ENCODE measurements around the gene ARID5A. TPM values are rescaled to one million over a fixed set of nuclear protein-coding genes. Genes with fewer than 3 reads are reported as not detected.

ARID5A gene
- total and polyA plus RNA-seq, 2 experiments from 2014 or later = 5.5 to 7.7 TPM

DNA sequence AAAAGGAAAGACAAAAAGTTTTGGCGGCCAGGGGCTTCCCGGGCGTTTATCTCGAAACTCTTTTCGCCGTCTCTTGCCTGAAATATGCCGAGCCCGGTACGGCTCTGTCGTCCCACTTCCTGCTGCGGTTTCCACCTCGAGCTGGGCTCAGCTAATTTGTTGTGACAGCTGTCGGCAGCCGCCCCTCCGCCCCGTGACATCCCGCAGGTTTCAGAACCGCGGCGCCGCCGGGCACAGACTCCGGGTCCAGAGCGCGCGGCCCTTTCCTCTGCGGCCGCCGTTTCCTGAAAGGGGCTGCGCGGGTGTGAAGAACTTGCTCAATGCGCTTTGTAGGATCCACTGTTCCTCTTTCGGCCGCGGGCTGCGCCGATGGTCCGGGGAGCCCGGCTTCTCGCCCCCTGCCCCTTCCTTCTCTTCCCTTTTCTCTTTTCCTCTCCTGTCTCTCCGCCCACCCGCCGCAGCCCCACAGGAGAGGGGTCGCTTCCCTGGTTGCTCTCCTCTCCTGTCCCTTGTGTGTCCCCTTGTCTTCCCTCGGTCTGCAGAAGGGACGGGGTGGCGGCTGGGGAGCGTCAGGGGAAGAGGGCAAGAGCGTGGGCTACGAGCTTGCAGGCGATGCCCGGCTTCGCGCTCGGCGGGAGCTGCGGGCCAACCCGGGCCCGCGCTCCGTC lies 648 bp downstream of the ARID5A start:
- peak overlapping the region; percentile 82 for H3K4me3 Mint-ChIP-seq

More for the DNA sequence above, 648 bp downstream of the ARID5A start:
- ATAC-seq = peak; percentile 11
- Histone ChIP-seq H3K4me3 (peak overlapping the region; percentile 77), H3K4me2 (peak overlapping the region; percentile 93), H4K20me1 (replicated peaks; ENCODE audit: insufficient read depth) (peaks cover 5% of the 10 kb centered on the region; the same call in 1 of the 2 replicates), H3F3A (replicated peaks; ENCODE audit: low read depth) (0 out of 2 replicates have a peak, but pooled peaks cover 3% of the 10 kb centered on the region), H3K79me2 (replicated peaks; ENCODE audit: insufficient read depth) (0 out of 2 replicates have a peak, but pooled peaks cover 7% of the 10 kb centered on the region), H2AFZ (0 out of 2 replicates have a peak overlapping the region, but pooled peaks have one; percentile 78), H3K27me3 (ENCODE audit: insufficient read depth) (peaks cover 39% of the 10 kb centered on the region), H3K27ac (ENCODE audit: low read depth) (no peak overlapping the region), H3K4me1 (ENCODE audit: insufficient read depth) (peaks cover 34% of the 10 kb centered on the region), H3K36me3 (ENCODE audit: insufficient read depth) (no peaks in the 10 kb centered on the region), H3K9me2 (ENCODE audit: insufficient read depth) (no peaks in the 10 kb centered on the region)
- H3K36me3 Mint-ChIP-seq (ENCODE audit: low read depth) = no peaks in the 10 kb centered on the region
- H3K4me1 Mint-ChIP-seq = peaks cover 36% of the 10 kb centered on the region
- TF ChIP-seq, protein P1, sequence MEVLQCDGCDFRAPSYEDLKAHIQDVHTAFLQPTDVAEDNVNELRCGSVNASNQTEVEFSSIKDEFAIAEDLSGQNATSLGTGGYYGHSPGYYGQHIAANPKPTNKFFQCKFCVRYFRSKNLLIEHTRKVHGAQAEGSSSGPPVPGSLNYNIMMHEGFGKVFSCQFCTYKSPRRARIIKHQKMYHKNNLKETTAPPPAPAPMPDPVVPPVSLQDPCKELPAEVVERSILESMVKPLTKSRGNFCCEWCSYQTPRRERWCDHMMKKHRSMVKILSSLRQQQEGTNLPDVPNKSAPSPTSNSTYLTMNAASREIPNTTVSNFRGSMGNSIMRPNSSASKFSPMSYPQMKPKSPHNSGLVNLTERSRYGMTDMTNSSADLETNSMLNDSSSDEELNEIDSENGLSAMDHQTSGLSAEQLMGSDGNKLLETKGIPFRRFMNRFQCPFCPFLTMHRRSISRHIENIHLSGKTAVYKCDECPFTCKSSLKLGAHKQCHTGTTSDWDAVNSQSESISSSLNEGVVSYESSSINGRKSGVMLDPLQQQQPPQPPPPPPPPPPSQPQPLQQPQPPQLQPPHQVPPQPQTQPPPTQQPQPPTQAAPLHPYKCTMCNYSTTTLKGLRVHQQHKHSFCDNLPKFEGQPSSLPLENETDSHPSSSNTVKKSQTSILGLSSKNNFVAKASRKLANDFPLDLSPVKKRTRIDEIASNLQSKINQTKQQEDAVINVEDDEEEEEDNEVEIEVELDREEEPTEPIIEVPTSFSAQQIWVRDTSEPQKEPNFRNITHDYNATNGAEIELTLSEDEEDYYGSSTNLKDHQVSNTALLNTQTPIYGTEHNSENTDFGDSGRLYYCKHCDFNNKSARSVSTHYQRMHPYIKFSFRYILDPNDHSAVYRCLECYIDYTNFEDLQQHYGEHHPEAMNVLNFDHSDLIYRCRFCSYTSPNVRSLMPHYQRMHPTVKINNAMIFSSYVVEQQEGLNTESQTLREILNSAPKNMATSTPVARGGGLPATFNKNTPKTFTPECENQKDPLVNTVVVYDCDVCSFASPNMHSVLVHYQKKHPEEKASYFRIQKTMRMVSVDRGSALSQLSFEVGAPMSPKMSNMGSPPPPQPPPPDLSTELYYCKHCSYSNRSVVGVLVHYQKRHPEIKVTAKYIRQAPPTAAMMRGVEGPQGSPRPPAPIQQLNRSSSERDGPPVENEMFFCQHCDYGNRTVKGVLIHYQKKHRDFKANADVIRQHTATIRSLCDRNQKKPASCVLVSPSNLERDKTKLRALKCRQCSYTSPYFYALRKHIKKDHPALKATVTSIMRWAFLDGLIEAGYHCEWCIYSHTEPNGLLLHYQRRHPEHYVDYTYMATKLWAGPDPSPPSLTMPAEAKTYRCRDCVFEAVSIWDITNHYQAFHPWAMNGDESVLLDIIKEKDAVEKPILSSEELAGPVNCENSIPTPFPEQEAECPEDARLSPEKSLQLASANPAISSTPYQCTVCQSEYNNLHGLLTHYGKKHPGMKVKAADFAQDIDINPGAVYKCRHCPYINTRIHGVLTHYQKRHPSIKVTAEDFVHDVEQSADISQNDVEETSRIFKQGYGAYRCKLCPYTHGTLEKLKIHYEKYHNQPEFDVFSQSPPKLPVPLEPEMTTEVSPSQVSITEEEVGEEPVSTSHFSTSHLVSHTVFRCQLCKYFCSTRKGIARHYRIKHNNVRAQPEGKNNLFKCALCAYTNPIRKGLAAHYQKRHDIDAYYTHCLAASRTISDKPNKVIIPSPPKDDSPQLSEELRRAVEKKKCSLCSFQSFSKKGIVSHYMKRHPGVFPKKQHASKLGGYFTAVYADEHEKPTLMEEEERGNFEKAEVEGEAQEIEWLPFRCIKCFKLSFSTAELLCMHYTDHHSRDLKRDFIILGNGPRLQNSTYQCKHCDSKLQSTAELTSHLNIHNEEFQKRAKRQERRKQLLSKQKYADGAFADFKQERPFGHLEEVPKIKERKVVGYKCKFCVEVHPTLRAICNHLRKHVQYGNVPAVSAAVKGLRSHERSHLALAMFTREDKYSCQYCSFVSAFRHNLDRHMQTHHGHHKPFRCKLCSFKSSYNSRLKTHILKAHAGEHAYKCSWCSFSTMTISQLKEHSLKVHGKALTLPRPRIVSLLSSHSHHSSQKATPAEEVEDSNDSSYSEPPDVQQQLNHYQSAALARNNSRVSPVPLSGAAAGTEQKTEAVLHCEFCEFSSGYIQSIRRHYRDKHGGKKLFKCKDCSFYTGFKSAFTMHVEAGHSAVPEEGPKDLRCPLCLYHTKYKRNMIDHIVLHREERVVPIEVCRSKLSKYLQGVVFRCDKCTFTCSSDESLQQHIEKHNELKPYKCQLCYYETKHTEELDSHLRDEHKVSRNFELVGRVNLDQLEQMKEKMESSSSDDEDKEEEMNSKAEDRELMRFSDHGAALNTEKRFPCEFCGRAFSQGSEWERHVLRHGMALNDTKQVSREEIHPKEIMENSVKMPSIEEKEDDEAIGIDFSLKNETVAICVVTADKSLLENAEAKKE (CRISPR knock-in tag; IDR thresholded peaks at IDR 0.05) = no peak
- TF ChIP-seq ETS1 (IDR thresholded peaks at IDR 0.05) = no peak
- TF ChIP-seq CREB1 (CRISPR knock-in tag; IDR thresholded peaks at IDR 0.05; ENCODE audit: low read depth) = no peak
- TF ChIP-seq REST (IDR thresholded peaks at IDR 0.05; ENCODE audit: unreplicated experiment) = no peak
- TF ChIP-seq ZNF114 (CRISPR knock-in tag; IDR thresholded peaks at IDR 0.05) = no peak
- TF ChIP-seq, protein P2, sequence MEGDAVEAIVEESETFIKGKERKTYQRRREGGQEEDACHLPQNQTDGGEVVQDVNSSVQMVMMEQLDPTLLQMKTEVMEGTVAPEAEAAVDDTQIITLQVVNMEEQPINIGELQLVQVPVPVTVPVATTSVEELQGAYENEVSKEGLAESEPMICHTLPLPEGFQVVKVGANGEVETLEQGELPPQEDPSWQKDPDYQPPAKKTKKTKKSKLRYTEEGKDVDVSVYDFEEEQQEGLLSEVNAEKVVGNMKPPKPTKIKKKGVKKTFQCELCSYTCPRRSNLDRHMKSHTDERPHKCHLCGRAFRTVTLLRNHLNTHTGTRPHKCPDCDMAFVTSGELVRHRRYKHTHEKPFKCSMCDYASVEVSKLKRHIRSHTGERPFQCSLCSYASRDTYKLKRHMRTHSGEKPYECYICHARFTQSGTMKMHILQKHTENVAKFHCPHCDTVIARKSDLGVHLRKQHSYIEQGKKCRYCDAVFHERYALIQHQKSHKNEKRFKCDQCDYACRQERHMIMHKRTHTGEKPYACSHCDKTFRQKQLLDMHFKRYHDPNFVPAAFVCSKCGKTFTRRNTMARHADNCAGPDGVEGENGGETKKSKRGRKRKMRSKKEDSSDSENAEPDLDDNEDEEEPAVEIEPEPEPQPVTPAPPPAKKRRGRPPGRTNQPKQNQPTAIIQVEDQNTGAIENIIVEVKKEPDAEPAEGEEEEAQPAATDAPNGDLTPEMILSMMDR (conservative IDR thresholded peaks at IDR 0.05; ENCODE audit: low read depth in 2 of 2) = no peak
- TF ChIP-seq ZNF331 (CRISPR knock-in tag; IDR thresholded peaks at IDR 0.05; ENCODE audit: low read depth) = no peak
- TF ChIP-seq STAT1 (IDR thresholded peaks at IDR 0.05; ENCODE audit: unreplicated experiment) = no peak
- no peak for TF ChIP-seq JUNB (IDR thresholded peaks at IDR 0.05; ENCODE audit: unreplicated experiment)
- TF ChIP-seq EZH2 (IDR thresholded peaks at IDR 0.05; ENCODE audit: low read depth, unreplicated experiment) = no peak
- no peak for TF ChIP-seq NANOG (IDR thresholded peaks at IDR 0.05; ENCODE audit: borderline replicate concordance)
- no peak for TF ChIP-seq POLR2AphosphoS5 (IDR thresholded peaks at IDR 0.05; ENCODE audit: low read depth)
- no peak for TF ChIP-seq EZH2phosphoT487 (IDR thresholded peaks at IDR 0.05; ENCODE audit: unreplicated experiment)
- H3K27ac Mint-ChIP-seq = no peak overlapping the region
- DNase-seq (ENCODE audit: low spot score) = peak; percentile 62
- no peaks in the 10 kb centered on the region for H3K9me3 Mint-ChIP-seq
- H3K27me3 Mint-ChIP-seq (ENCODE audit: insufficient read depth, low read depth, poor library complexity) = peaks cover 31% of the 10 kb centered on the region
